SU-DHL-6 (cell line): ENCODE results near the gene CLCNKB.

Experiments used
- CTCF ChIP-seq: fragments of 200-600 bp; sonication (generic); IDR thresholded peaks from one replicate; pipeline ENCODE4 v1.5.1; 2017; ENCODE audit warnings: antibody characterized with exemption, mild to moderate bottlenecking, low read length, moderate library complexity; ENCODE audit not compliant: insufficient read depth, poor library complexity, severe bottlenecking
- EZH2phosphoT487 ChIP-seq: fragments of 200-600 bp; sonication (generic), shearing (Covaris generic); conservative IDR thresholded peaks from 2 replicates; pipeline ENCODE4 v1.6.1; 2018; ENCODE audit warnings: mild to moderate bottlenecking, antibody characterized with exemption, low read length, moderate library complexity, mixed read lengths

GRCh38 chr1:15994081-15994480, 49.5 kb upstream of the CLCNKB start:
- TF ChIP-seq CTCF (no peak), EZH2phosphoT487 (no peak)
